PC-3 (cell line): ENCODE results near the gene PEAK3. TPM values are rescaled to one million over a fixed set of nuclear protein-coding genes. Genes with fewer than 3 reads are reported as not detected.

Experiments used
- ATAC-seq: fragments of 200-7000 bp; cut with Tn5 transposase; 2 replicates; pipeline ENCODE4 v1.9.1; 2020; ENCODE audit warnings: mild to moderate bottlenecking, moderate library complexity
- BruUV-seq: library from RNA; stranded (reverse); fragments of 400-500 nt; replicated peaks from 2 replicates; lab custom pipeline; 2021; lab: Mats Ljungman, UMichigan
- CTCF ChIA-PET: fragments of 300-600 bp; sonication (Branson Sonifier 250); formaldehyde crosslinking; loops from one replicate; lab custom pipeline; 2022; ENCODE audit warnings: antibody characterized with exemption; lab: Charles Lee
- POLR2A ChIA-PET: fragments of 300-600 bp; sonication (Branson Sonifier 250); formaldehyde crosslinking; loops from one replicate; lab custom pipeline; 2022; ENCODE audit warnings: antibody characterized with exemption; ENCODE audit not compliant: unreplicated experiment; lab: Charles Lee
- DNase-seq: peaks from one replicate; pipeline ENCODE4 v3.0.0-alpha.2; 2015
- H2AFZ ChIP-seq: fragments of 300-600 bp; sonication (generic); 2 replicates; pipeline ENCODE4 v1.6.0; 2016; ENCODE audit warnings: antibody characterized with exemption, low read length
- H3F3A ChIP-seq: fragments of 300-600 bp; sonication (generic); one replicate; pipeline ENCODE4 v1.6.0; 2017; ENCODE audit warnings: antibody characterized with exemption, low read length, control low read depth, mild to moderate bottlenecking; ENCODE audit not compliant: unreplicated experiment
- H3K27ac ChIP-seq: fragments of 300-600 bp; sonication (generic); 2 replicates; pipeline ENCODE4 v1.5.1; 2016; ENCODE audit warnings: mild to moderate bottlenecking, low read length
- H3K27me3 ChIP-seq: fragments of 300-600 bp; sonication (generic); 2 replicates; pipeline ENCODE4 v1.6.1; 2016; ENCODE audit warnings: low read length, mixed read lengths
- H3K36me3 ChIP-seq: fragments of 300-600 bp; sonication (generic); 2 replicates; pipeline ENCODE4 v1.6.1; 2016; ENCODE audit warnings: low read depth, mixed run types, low read length, mixed read lengths
- H3K4me1 ChIP-seq: fragments of 300-600 bp; sonication (generic); 2 replicates; pipeline ENCODE4 v1.5.1; 2016; ENCODE audit warnings: low read length; ENCODE audit not compliant: insufficient read depth
- H3K4me2 ChIP-seq: fragments of 300-600 bp; sonication (generic); 2 replicates; pipeline ENCODE4 v1.6.0; 2016; ENCODE audit warnings: low read length
- H3K4me3 ChIP-seq: fragments of 300-600 bp; sonication (generic); 2 replicates; pipeline ENCODE4 v1.5.1; 2016; ENCODE audit warnings: mild to moderate bottlenecking, low read length, mixed read lengths
- H3K79me2 ChIP-seq: fragments of 300-600 bp; sonication (generic); 2 replicates; pipeline ENCODE4 v1.6.1; 2017; ENCODE audit warnings: low read length, mixed read lengths
- H3K9ac ChIP-seq: fragments of 300-600 bp; sonication (generic); 2 replicates; pipeline ENCODE4 v1.6.0; 2016; ENCODE audit warnings: mild to moderate bottlenecking, low read length
- H3K9me2 ChIP-seq: fragments of 300-600 bp; sonication (generic); replicated peaks from 2 replicates; pipeline ENCODE4 v1.6.1; 2016; ENCODE audit warnings: mixed run types, low read length, mixed read lengths
- H3K9me3 ChIP-seq: fragments of 300-600 bp; sonication (generic); 2 replicates; pipeline ENCODE4 v1.6.1; 2016; ENCODE audit warnings: low read length, mixed read lengths
- H4K20me1 ChIP-seq: fragments of 300-600 bp; sonication (generic); 2 replicates; pipeline ENCODE4 v1.6.1; 2016; ENCODE audit warnings: low read length, mixed read lengths
- EZH2 ChIP-seq: fragments of 300-600 bp; sonication (generic); IDR thresholded peaks from one replicate; pipeline ENCODE4 v1.6.1; 2017; ENCODE audit warnings: antibody characterized with exemption, mild to moderate bottlenecking, low read length; ENCODE audit not compliant: unreplicated experiment
- EZH2phosphoT487 ChIP-seq: fragments of 300-600 bp; sonication (generic); IDR thresholded peaks from 2 replicates; pipeline ENCODE4 v1.6.1; 2018; ENCODE audit warnings: mild to moderate bottlenecking, antibody characterized with exemption, low read length, borderline replicate concordance
- intact Hi-C: fragments of 100-400 bp; cut with micrococcal nuclease; formaldehyde crosslinking; loops from 2 replicates; pipeline ENCODE4 v1.9.0; 2023
- total RNA-seq: library from RNA; depleted of rRNA; stranded (reverse); fragments of >200 nt; gene quantifications from 2 replicates; pipeline ENCODE4 v1.2.3, GENCODE V29; 2014
- TF ChIP-seq, protein P1 (sequence below): fragments of 300-600 bp; sonication (generic); conservative IDR thresholded peaks from 2 replicates; pipeline ENCODE4 v1.5.1; 2017; ENCODE audit warnings: antibody characterized with exemption, low read depth, mild to moderate bottlenecking, low read length

Gene PEAK3
- total RNA-seq, 1 experiment from 2014 or later: not detected

DNA sequence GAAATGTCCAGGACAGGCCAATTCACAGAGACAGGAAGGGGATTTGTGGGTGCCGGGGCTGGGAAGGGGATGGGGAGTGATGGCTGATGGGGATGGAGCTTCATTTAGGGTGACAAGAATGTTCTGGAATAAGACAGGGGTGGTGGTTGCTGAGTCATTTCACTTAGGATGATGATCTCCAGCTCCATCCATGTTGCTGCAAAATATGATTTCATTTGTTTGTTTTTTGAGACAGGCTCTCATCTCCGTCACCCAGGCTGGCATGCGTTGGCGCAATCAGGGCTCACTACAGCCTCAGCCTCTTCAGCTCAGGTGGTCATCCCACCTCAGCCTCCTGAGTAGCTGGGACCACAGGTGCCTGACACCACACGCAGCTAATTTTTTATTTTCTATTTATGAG, 22.6 kb downstream of the PEAK3 start:
- H3K4me1 ChIP-seq: peaks cover 4% of the 10 kb centered on the region; the same call in 1 of the 2 replicates
- no peaks in the 10 kb centered on the region for H3K79me2 ChIP-seq
- no peak overlapping the region for H3K9ac ChIP-seq
- H3K4me2 ChIP-seq: no peak overlapping the region
- ChIA-PET POLR2A (interaction anchor here (0.5 kb wide), 1 partner anchor 69 kb away, joined by 3 read pairs; the partner anchor contains the start of gene LSM7), CTCF (no interaction called here)
- H3K4me3 ChIP-seq: no peak overlapping the region
- H3K36me3 ChIP-seq: no peaks in the 10 kb centered on the region
- TF ChIP-seq, protein P1, sequence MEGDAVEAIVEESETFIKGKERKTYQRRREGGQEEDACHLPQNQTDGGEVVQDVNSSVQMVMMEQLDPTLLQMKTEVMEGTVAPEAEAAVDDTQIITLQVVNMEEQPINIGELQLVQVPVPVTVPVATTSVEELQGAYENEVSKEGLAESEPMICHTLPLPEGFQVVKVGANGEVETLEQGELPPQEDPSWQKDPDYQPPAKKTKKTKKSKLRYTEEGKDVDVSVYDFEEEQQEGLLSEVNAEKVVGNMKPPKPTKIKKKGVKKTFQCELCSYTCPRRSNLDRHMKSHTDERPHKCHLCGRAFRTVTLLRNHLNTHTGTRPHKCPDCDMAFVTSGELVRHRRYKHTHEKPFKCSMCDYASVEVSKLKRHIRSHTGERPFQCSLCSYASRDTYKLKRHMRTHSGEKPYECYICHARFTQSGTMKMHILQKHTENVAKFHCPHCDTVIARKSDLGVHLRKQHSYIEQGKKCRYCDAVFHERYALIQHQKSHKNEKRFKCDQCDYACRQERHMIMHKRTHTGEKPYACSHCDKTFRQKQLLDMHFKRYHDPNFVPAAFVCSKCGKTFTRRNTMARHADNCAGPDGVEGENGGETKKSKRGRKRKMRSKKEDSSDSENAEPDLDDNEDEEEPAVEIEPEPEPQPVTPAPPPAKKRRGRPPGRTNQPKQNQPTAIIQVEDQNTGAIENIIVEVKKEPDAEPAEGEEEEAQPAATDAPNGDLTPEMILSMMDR: no peak
- TF ChIP-seq EZH2: no peak
- no peak for TF ChIP-seq EZH2phosphoT487
- H3K9me2 ChIP-seq: no peaks in the 10 kb centered on the region
- intact Hi-C loops: no loop called here
- ATAC-seq: peak; percentile 73
- no peak overlapping the region for H3K27ac ChIP-seq
- no peaks in the 10 kb centered on the region for H3F3A ChIP-seq
- DNase-seq: peak; percentile 59
- H4K20me1 ChIP-seq: no peaks in the 10 kb centered on the region
- no peaks in the 10 kb centered on the region for H3K9me3 ChIP-seq
- no peak overlapping the region for H2AFZ ChIP-seq
- H3K27me3 ChIP-seq: no peaks in the 10 kb centered on the region
- no TSS peak for BruUV-seq

DNA sequence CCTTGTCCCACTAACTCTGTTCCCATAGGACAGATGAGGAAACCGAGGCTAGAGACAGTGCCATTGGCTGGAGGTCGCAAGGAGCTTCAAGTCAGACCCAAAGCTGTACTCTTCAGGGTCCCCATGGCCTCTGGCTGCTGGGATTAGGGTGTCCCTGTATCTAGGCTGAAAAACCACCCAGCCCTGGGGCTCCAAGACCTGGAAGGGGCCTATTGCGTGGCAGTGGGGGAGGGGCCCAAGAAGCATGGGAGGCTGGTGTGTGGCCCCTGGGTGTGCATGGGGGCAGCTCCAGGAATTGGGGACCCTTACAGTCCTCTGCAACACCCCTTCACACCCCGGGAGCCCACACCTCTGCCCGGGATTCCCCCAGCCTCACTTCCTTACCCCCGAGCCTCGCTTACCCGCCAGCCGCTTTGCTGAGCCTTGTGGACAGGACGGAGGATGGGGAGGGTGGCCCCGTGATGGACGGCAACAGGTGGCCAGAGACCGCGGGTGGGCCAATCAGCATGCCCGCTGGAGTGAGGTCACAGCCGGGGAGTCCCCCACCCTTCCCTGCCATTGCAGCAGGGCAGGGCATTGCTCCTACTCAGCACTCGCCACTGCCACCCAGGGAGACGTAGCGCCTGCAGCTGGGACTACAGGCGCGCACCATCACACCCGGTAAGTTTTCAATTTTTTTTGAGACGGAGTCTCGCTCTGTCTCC, 25.8 kb downstream of the PEAK3 start, which contains the start of gene JSRP1:
JSRP1 (minus strand) TSS at position 436 of the 704 bp plus-strand sequence. CDS start 1,103 bp downstream, outside the sequence.
- Histone ChIP-seq H3K79me2 (no peaks in the 10 kb centered on the region), H3K4me2 (no peak within 1 kb of the TSS), H2AFZ (no peak within 1 kb of the TSS), H3K27me3 (no peaks in the 10 kb centered on the region), H3K27ac (no peak within 1 kb of the TSS), H3K9me3 (no peaks in the 10 kb centered on the region), H4K20me1 (no peaks in the 10 kb centered on the region), H3K4me3 (no peak within 1 kb of the TSS), H3K36me3 (no peaks in the 10 kb centered on the region), H3K9me2 (no peaks in the 10 kb centered on the region), H3K9ac (no peak within 1 kb of the TSS), H3K4me1 (peaks cover 4% of the 10 kb centered on the region; the same call in 1 of the 2 replicates), H3F3A (no peaks in the 10 kb centered on the region)
- ChIA-PET CTCF (no interaction called here), POLR2A (no interaction called here)
- BruUV-seq: no TSS peak
- ATAC-seq (no peak), DNase-seq (no peak)
- intact Hi-C loops: no loop called here
- TF ChIP-seq EZH2 (no peak), EZH2phosphoT487 (no peak)
- TF ChIP-seq, protein P1: no peak
